Measurements from ENCODE around the gene THTPA. TPM values are rescaled to one million over a fixed set of nuclear protein-coding genes. Genes with fewer than 3 reads are reported as not detected.

THTPA gene
- total and polyA plus RNA-seq, 2 donors (not counting 1 experiment from before 2014, with no cell fraction given), result 7.8 to 24.1 TPM

- H3K79me2 ChIP-seq (ENCODE audit: control insufficient read depth, insufficient read depth, low read length), result peaks cover 7% of the 10 kb centered on the region
- peak overlapping the region; percentile 79 for H3K27ac ChIP-seq (ENCODE audit: insufficient read depth, low read length)
- H3K9ac ChIP-seq (ENCODE audit: insufficient read depth, low read length), result peak overlapping the region; percentile 73
- TF ChIP-seq EZH2 (IDR thresholded peaks at IDR 0.05; ENCODE audit: low read length, missing control alignments), result no peak
- no peak for TF ChIP-seq CTCF (conservative IDR thresholded peaks at IDR 0.05 in 1 of 2, IDR thresholded peaks at IDR 0.05 in 1 of 2; ENCODE audit: low read depth in 1 of 2, low read length in 2 of 2)
- H3K4me1 ChIP-seq (ENCODE audit: control insufficient read depth, extremely low read depth, insufficient read depth, low read length), result peaks cover 4% of the 10 kb centered on the region
- H4K20me1 ChIP-seq (ENCODE audit: control insufficient read depth, extremely low read depth, insufficient read depth, low read length), result no peaks in the 10 kb centered on the region
- no peak for DNase-seq (ENCODE audit: low read depth in 2 of 2)
- peaks cover under 1% of the 10 kb centered on the region for H3K27me3 ChIP-seq (ENCODE audit: control insufficient read depth, insufficient read depth, low read length)
- H3K36me3 ChIP-seq (ENCODE audit: control insufficient read depth, insufficient read depth, low read length), result no peaks in the 10 kb centered on the region
- peak overlapping the region; percentile 67 to 96 (median 93) for H3K4me3 ChIP-seq (replicated peaks in 1 of 4; ENCODE audit: control extremely low read depth in 1 of 4, insufficient read depth in 1 of 4, low read depth in 3 of 4, low read length in 4 of 4)
- H3K4me2 ChIP-seq (ENCODE audit: extremely low read depth, insufficient read depth, low read length), result peak overlapping the region; percentile 82
- H2AFZ ChIP-seq (ENCODE audit: low read length), result peak overlapping the region; percentile 85
- H3K9me3 ChIP-seq (ENCODE audit: control insufficient read depth, insufficient read depth, low read depth, low read length), result no peaks in the 10 kb centered on the region
Observed at GRCh38 chr14:23555533-23555881, 564 bp upstream of the THTPA start.

- no peaks in the 10 kb centered on the region for H3K9me3 ChIP-seq (ENCODE audit: control insufficient read depth, insufficient read depth, low read depth, low read length)
- H3K4me3 ChIP-seq (replicated peaks in 1 of 4; ENCODE audit: control extremely low read depth in 1 of 4, insufficient read depth in 1 of 4, low read depth in 3 of 4, low read length in 4 of 4), result peak overlapping the region; percentile 67 to 96 (median 93)
- peaks cover 4% of the 10 kb centered on the region for H3K4me1 ChIP-seq (ENCODE audit: control insufficient read depth, extremely low read depth, insufficient read depth, low read length)
- peaks cover 7% of the 10 kb centered on the region for H3K79me2 ChIP-seq (ENCODE audit: control insufficient read depth, insufficient read depth, low read length)
- H3K27me3 ChIP-seq (ENCODE audit: control insufficient read depth, insufficient read depth, low read length), result no peaks in the 10 kb centered on the region
- peak overlapping the region; percentile 82 for H3K4me2 ChIP-seq (ENCODE audit: extremely low read depth, insufficient read depth, low read length)
- peak overlapping the region; percentile 79 for H3K27ac ChIP-seq (ENCODE audit: insufficient read depth, low read length)
- no peak for DNase-seq (ENCODE audit: low read depth in 2 of 2)
- H3K9ac ChIP-seq (ENCODE audit: insufficient read depth, low read length), result peak overlapping the region; percentile 73
- H2AFZ ChIP-seq (ENCODE audit: low read length), result peak overlapping the region; percentile 85
- TF ChIP-seq CTCF (conservative IDR thresholded peaks at IDR 0.05 in 1 of 2, IDR thresholded peaks at IDR 0.05 in 1 of 2; ENCODE audit: low read depth in 1 of 2, low read length in 2 of 2), result no peak
- TF ChIP-seq EZH2 (IDR thresholded peaks at IDR 0.05; ENCODE audit: low read length, missing control alignments), result no peak
- H3K36me3 ChIP-seq (ENCODE audit: control insufficient read depth, insufficient read depth, low read length), result no peaks in the 10 kb centered on the region
- H4K20me1 ChIP-seq (ENCODE audit: control insufficient read depth, extremely low read depth, insufficient read depth, low read length), result no peaks in the 10 kb centered on the region
Observed at GRCh38 chr14:23556700-23557440, 799 bp downstream of the THTPA start.

- Histone ChIP-seq H3K36me3 (ENCODE audit: control insufficient read depth, insufficient read depth, low read length) (no peaks in the 10 kb centered on the region), H3K27me3 (ENCODE audit: control insufficient read depth, insufficient read depth, low read length) (no peaks in the 10 kb centered on the region), H3K4me2 (ENCODE audit: extremely low read depth, insufficient read depth, low read length) (no peak overlapping the region), H4K20me1 (ENCODE audit: control insufficient read depth, extremely low read depth, insufficient read depth, low read length) (no peaks in the 10 kb centered on the region), H3K79me2 (ENCODE audit: control insufficient read depth, insufficient read depth, low read length) (peaks cover 7% of the 10 kb centered on the region), H3K27ac (ENCODE audit: insufficient read depth, low read length) (no peak overlapping the region), H2AFZ (ENCODE audit: low read length) (no peak overlapping the region), H3K9me3 (ENCODE audit: control insufficient read depth, insufficient read depth, low read depth, low read length) (no peaks in the 10 kb centered on the region), H3K9ac (ENCODE audit: insufficient read depth, low read length) (no peak overlapping the region), H3K4me3 (replicated peaks in 1 of 4; ENCODE audit: control extremely low read depth in 1 of 4, insufficient read depth in 1 of 4, low read depth in 3 of 4, low read length in 4 of 4) (peak overlapping the region in 1 of 4 experiments; percentile 96), H3K4me1 (ENCODE audit: control insufficient read depth, extremely low read depth, insufficient read depth, low read length) (peaks cover 4% of the 10 kb centered on the region)
- DNase-seq (ENCODE audit: low read depth in 2 of 2), result no peak
- TF ChIP-seq EZH2 (IDR thresholded peaks at IDR 0.05; ENCODE audit: low read length, missing control alignments) (no peak), CTCF (conservative IDR thresholded peaks at IDR 0.05 in 1 of 2, IDR thresholded peaks at IDR 0.05 in 1 of 2; ENCODE audit: low read depth in 1 of 2, low read length in 2 of 2) (no peak)
Observed at GRCh38 chr14:23557521-23557920, 1.4 kb downstream of the THTPA start.

Measured in fibroblast of lung (primary cell).